Germinal center (tissue), 1 donor: Measurements from ENCODE around the gene RPL23.

Source experiments
- DNase-seq: peaks from one replicate; pipeline ENCODE4 v3.0.0; 2012; ENCODE audit warnings: mixed read lengths, low spot score

RPL23 gene

GRCh38 chr17:38853292-38854219, at the start of gene RPL23:
TSS of gene RPL23 (minus strand) at chr17:38853721. CDS start at chr17:38853710, 11 bp downstream.
- peak; percentile 92 for DNase-seq

- no peak for DNase-seq
Measured at GRCh38 chr17:38900978-38901656, 47.6 kb upstream of the RPL23 start.

- DNase-seq, result no peak
Measured at GRCh38 chr17:38899421-38899820, 45.9 kb upstream of the RPL23 start.

- DNase-seq, result peak; percentile 81
Measured at GRCh38 chr17:38898812-38899348, 45.4 kb upstream of the RPL23 start.

GRCh38 chr17:38898291-38898679, 44.8 kb upstream of the RPL23 start:
- peak; percentile 33 for DNase-seq

GRCh38 chr17:38897671-38898290, 44.3 kb upstream of the RPL23 start:
- DNase-seq, result no peak

- DNase-seq, result no peak
Measured at GRCh38 chr17:38897176-38897575, 43.7 kb upstream of the RPL23 start.

GRCh38 chr17:38896346-38896954, 42.9 kb upstream of the RPL23 start:
- no peak for DNase-seq

- DNase-seq, result no peak
Measured at GRCh38 chr17:38894276-38894675, 40.8 kb upstream of the RPL23 start.

- no peak for DNase-seq
Measured at GRCh38 chr17:38893607-38894006, 40.1 kb upstream of the RPL23 start.

- no peak for DNase-seq
Measured at GRCh38 chr17:38893113-38893512, 39.6 kb upstream of the RPL23 start.

GRCh38 chr17:38892620-38893019, 39.1 kb upstream of the RPL23 start:
- no peak for DNase-seq

GRCh38 chr17:38892083-38892482, 38.6 kb upstream of the RPL23 start:
- DNase-seq, result no peak

- no peak for DNase-seq
Measured at GRCh38 chr17:38891441-38891840, 37.9 kb upstream of the RPL23 start.

- no peak for DNase-seq
Measured at GRCh38 chr17:38890410-38890746, 36.9 kb upstream of the RPL23 start.

- DNase-seq, result no peak
Measured at GRCh38 chr17:38889745-38890409, 36.4 kb upstream of the RPL23 start.

GRCh38 chr17:38888842-38889241, 35.3 kb upstream of the RPL23 start:
- DNase-seq, result no peak

- DNase-seq, result no peak
Measured at GRCh38 chr17:38886643-38887010, 33.1 kb upstream of the RPL23 start.

- no peak for DNase-seq
Measured at GRCh38 chr17:38885728-38886642, 32.5 kb upstream of the RPL23 start.

GRCh38 chr17:38885044-38885727, 31.7 kb upstream of the RPL23 start:
- no peak for DNase-seq
